GM12892 (cell line): Measurements from ENCODE around the gene FSTL4.

Experiments
- POLR2AphosphoS5 ChIP-seq: IDR thresholded peaks from 2 replicates; pipeline ENCODE4 v1.6.1; 2011; ENCODE audit warnings: low read depth, low read length, control low read depth
- TAF1 ChIP-seq: IDR thresholded peaks from 2 replicates; pipeline ENCODE4 v1.6.1; 2011; ENCODE audit warnings: low read depth, mild to moderate bottlenecking, control low read depth, low read length, borderline replicate concordance

DNA sequence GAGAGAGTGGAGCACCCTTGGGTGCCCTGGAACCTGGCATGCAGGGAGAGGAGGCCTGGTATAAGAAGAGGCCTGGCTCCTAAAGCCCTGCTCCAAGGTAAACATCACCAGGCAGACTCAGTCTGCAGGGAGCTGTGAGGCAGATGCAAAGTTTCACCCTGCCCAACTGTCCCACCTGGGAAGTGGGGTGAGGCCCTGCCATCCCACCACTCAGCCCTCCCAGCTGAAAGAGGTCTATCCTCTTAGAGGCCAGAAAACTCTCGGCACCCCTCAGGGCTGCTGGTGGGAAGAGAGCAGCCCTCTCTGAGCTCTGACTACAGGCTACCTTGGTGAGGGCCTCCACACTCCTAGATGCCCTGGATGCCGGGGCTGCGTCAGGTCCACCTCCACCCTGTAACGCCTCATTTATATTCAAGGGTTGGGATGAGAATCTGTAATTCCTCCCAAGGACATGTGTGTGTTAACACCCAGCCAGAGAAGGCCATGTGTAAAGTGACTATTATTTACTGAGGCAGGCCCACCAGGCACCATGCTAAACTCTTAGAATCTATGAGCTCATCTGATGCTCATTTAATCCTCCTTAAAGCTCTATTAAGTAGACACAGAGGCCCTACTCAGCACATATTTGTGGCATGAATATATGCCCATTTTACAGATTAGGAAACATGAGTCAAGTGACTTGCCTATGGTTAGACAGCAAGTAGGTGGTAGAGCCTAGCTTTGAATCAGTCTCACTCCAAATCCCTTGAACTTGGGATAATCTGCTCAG is 205.9 kb downstream of the FSTL4 start:
- TF ChIP-seq POLR2AphosphoS5 (no peak), TAF1 (no peak)
